GM18526 (cell line): Measurements from ENCODE around the gene XKR7.

Experiments
- POLR2A ChIP-seq: IDR thresholded peaks from 3 replicates; pipeline ENCODE4 v1.6.1; 2011; ENCODE audit not compliant: insufficient read length; ENCODE audit errors: extremely low read depth

The XKR7 gene

GRCh38 chr20:32013326-32013725, 45.4 kb downstream of the XKR7 start:
- TF ChIP-seq POLR2A: no peak

- no peak for TF ChIP-seq POLR2A
These were observed 49.8 kb downstream of the XKR7 start for GRCh38 chr20:32017711-32018251.

- no peak for TF ChIP-seq POLR2A
These were observed 50.6 kb downstream of the XKR7 start for GRCh38 chr20:32018269-32019155.

- TF ChIP-seq POLR2A: no peak
These were observed 51.2 kb downstream of the XKR7 start for GRCh38 chr20:32019156-32019510.

- no peak for TF ChIP-seq POLR2A
These were observed 51.9 kb downstream of the XKR7 start for GRCh38 chr20:32019563-32020463.

GRCh38 chr20:32021091-32021490, 53.1 kb downstream of the XKR7 start:
- no peak for TF ChIP-seq POLR2A

- TF ChIP-seq POLR2A: no peak
These were observed 56.8 kb downstream of the XKR7 start for GRCh38 chr20:32024683-32025295.

GRCh38 chr20:32027643-32028042, 59.7 kb downstream of the XKR7 start:
- no peak for TF ChIP-seq POLR2A

- no peak for TF ChIP-seq POLR2A
These were observed 60.9 kb downstream of the XKR7 start for GRCh38 chr20:32028647-32029372.

- no peak for TF ChIP-seq POLR2A
These were observed 61.6 kb downstream of the XKR7 start for GRCh38 chr20:32029561-32029960.

GRCh38 chr20:32031007-32031958, 63.3 kb downstream of the XKR7 start:
- TF ChIP-seq POLR2A: no peak

GRCh38 chr20:32033316-32033715, 65.4 kb downstream of the XKR7 start:
- TF ChIP-seq POLR2A: no peak

- no peak for TF ChIP-seq POLR2A
These were observed 66.9 kb downstream of the XKR7 start for GRCh38 chr20:32034581-32035425.
